Measurements from ENCODE around the gene EDEM2.

- TF ChIP-seq CTCF (IDR thresholded peaks at IDR 0.05; ENCODE audit: low read length) (no peak), EZH2 (optimal IDR thresholded peaks at IDR 0.05; ENCODE audit: low read depth, low read length) (no peak), EZH2phosphoT487 (IDR thresholded peaks at IDR 0.05; ENCODE audit: low read length) (no peak)
Measured at GRCh38 chr20:35101620-35102019, 45.5 kb downstream of the EDEM2 start.
